Putamen (tissue), 1 donor: ENCODE measurements around the gene RBM19.

Experiments
- DNase-seq: peaks from one replicate; pipeline ENCODE4 v3.0.0-alpha.2; 2016; ENCODE audit warnings: low spot score

The RBM19 gene

DNA sequence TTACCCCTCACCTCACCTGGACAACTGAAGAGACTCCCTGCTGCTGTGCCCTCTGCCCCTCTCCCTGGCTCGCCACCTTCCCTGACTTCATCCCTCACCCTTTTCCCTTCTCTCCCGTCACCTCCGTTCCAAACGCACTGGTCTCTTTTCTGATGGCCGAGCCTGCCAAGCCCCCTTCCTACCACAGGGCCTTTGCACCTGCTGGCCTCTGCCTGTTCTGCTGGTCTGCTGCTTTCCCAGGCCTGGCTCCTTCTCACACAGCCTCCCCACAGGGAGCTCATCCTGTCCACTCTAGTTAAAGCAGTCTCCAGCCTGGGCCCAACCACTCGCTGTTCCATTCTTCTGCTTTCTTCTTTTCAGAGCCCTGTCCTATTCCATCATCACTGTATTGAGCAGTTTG, 34.6 kb downstream of the RBM19 start:
- no peak for DNase-seq

DNA sequence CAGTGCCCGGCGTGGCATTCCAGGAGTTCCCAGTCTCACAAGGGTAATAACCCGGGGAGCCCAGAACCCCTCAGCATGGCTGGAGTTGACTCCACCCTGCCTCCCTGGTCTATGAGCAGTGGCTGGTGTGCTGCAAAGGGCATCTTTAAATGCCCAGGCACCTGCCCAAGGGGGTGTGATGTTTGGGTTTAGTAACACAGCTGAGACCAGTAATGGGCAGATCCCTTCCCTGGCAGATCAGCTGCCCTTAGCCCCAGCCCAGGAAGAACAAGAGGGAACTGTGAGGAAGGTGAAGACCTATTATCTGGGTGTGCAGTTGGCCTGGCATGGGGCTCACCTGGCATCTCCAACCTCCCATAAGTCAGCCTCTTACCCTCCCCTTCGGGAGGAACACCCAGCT, 35.9 kb downstream of the RBM19 start:
- DNase-seq, result no peak

DNA sequence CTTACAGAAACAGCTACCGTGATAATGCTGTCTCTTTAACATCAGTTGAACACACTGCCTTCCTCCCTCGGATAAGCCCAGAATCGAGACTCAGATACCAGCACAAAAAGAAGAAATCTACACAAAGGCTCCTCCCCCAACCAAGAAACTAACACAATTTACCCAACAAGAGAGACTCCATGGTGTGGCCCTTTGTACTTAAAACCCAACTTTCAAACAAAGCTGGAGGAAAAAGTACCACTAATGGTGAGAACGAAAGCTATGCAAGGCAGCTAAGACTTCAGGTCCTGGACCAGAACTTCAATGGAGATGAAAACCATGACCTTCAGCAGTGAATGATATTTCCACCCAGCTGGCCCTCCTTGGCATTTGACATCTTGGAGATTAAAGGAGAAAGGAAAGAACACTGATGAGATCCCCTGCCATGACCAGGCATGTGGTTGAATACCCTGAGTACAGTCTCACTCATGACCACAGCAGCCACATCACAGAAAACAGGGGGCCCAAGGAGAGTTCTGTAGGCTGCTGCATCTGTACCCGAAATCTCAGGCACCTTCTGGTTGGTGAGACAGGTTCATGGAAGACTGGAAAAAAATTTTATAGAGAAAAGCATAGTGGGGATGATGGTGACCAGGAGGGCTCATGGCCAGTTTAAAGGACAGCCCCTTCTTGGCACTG, 36.7 kb downstream of the RBM19 start:
- DNase-seq, result no peak

DNA sequence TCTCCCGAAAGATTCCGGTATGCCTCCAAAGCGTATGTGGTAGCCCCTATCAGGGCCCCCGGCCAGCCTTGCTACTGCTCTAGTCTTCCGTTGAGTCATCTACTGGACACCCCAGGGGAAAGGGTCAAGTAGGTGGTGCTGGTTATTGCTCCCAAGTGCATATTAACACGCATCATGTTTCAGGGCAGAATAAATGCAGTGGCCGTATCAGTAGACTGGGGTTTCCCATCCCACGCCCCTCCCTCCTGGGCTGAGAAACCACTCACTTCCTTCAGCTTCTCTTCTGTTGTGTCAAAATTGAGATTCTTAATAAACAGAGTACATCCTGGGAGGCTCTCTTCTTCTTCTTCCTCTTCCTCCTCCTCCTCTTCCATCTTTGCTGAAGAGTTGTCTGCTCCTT, 39.3 kb downstream of the RBM19 start:
- no peak for DNase-seq

DNA sequence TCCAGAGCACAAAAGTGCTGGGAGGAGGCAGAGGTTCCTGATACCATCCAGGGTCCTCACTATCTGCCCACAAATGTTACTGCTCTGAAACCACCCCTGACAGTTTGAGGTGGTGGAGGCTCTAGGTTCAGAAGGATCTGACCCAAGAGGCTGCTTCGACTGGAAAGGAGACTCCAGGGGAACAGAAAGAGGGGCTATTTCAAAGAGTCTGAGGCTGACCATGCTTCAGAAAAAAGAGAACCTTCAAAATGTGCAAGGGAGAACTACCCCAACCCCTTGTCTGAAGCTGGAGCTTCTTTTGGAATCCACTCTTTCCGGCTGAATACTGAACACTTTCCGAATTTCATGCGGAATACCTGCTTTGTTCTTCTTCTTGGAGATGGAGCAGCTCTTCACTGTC, 41.8 kb downstream of the RBM19 start:
- DNase-seq, result no peak

DNA sequence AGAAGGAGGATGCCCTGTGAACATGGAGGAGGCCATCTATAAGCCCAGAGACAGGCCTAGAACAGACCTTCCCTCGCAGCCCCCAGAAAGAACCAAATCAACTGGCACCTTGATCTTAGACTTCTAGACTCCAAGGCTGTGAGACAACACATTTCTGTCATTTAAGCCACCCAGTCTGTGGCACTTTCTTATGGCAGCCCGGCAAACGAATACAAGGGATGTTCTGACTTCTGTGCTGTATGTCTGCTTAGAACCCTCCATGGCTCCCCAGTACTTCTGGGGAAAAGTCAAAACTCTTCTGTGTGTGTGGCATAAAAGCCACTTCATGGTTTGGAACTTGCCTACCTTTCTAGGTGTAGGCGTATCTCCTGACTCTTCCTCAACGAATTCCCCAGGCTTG, 42.9 kb downstream of the RBM19 start:
- no peak for DNase-seq

DNA sequence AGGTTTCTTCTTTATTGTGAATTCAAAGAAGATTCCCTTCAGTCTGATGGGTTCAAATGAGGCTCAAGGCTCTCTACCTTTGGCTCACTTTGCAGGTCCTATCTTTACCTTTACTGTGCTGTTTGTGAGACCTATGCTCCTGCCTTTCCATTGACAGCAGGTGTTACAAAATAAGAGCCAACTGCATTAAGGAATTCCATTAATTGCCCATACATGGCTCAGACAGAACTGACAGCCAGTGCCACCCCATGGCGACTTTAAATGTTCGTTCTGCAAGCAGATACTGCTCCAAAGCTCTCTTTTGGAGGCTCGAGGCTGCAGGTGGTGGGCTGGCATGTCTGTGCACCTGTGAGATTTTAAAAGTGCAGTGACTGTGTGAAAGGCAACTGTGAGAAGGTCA, 44.7 kb downstream of the RBM19 start:
- no peak for DNase-seq

DNA sequence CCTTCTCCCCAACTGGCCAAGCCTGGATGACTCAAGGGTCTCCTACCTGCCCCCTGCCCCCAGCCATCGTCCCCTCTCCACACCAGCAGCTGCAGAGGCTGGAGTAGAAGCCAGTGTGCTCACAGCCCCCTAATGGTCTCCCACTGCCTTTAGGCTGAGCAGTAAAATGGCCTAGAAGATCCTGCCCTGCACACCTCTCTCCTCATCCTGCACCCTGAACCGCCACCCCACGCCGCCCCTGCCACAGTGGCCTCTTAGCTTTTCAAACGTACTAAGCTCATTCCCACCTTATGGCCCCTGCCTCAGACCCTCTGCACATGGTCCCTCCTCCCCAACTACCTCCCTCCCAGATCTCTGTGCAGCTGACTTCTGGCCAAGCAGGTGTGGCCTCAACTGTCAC, 46.3 kb downstream of the RBM19 start:
- DNase-seq, result no peak

DNA sequence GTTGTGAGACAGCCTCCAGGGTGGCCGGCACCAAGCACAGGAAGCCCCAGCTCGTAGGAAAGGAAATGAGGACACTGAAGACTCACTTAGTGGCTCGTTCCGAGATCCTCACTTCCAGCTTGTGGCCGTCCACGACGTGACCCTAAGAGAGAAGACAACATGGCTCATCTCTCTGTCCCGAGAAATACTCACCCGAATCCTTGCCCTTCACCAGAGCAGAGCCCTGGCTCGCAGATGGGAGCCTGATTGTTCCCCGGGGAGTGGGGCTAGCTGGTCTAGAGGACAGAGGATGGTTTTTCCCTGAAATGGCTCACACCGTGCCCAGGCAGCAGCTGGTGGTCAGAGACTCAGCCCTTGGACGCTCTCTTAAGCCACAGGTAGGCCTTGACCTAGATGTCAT, 47.8 kb downstream of the RBM19 start:
- DNase-seq, result no peak

DNA sequence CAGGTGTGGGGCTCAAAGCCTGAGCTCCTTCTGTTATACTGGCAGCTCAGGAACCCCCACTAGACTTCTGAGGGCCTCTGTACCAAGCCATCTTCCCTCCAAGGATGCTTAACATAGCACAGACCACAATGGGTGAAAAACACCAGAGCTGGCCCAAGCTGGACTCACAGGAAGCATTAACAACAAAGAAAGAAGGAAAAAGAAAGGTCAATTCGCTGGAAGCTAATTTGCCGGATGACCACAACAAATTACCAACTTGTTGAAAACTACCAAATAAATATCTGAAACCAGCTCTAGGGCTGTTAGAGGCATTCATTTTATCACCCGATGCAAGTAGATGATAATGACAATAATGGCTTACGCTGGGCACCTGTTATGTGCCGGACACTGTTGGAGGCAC, 48.7 kb downstream of the RBM19 start:
- no peak for DNase-seq

DNA sequence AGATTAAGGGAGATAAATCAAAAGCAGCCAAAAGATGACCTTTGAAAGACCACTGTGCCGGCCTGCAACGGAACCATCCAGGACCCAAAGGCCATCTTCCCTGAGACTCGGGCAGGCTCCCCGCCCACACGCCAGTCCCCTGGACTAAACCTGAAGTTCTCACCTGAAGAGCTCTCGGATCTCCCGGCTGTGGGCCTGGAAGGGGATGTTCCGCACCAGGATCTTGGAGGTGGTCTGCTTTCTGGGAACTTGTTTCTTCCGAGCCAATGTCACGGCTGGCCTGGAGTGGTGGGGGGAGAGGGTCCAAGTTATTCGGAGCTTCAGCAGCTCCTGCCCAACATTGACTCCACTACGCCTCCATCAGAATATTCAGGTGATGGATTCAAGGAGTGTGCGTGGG, 51.3 kb downstream of the RBM19 start:
- DNase-seq, result no peak

DNA sequence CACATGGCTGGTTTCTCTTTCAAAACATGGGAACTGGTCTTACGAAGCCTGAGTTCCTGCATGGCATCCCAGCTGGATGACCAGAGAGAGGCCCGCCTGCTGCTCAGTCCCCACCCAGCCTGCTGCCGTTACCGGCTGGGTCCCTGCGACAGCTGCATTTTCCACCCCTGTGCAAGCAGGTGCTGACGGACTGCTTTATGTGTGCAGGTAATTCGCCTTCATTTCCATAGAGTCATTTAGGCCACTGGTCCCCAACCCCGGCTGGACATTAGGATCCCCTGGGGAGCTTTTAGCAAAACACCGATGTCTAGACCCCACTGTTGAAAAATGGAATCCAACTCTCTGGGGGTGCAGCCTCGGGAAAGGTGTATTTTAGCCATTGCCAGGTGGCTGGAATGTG, 51.9 kb downstream of the RBM19 start:
- no peak for DNase-seq

DNA sequence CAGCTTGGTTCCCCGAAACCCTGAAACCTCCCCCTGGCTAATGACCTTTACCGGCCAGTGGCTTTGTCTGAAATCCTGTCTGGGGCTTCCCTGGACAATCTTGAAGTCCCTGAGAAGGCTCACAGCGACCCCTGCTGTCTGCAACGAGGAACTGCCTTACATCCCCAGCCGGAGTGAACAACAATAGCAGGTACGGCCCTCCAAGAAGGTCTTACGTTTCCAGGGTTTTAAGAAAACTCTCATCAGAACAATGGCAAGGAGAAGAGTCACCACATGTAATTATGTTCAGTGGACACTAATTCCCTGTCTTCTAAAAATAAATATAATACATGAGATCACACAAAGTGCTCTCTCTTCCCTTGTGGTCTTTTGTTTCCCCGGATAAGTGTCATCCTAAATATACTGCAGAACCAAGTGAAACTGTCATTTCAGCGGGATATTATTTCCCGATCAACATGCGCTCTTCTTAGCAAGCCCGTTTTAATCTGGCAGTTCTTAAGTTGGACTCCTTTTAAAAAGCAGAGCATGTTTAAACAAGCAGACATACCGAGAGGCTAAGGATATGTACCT, 53.3 kb downstream of the RBM19 start:
- peak; percentile 57 for DNase-seq

DNA sequence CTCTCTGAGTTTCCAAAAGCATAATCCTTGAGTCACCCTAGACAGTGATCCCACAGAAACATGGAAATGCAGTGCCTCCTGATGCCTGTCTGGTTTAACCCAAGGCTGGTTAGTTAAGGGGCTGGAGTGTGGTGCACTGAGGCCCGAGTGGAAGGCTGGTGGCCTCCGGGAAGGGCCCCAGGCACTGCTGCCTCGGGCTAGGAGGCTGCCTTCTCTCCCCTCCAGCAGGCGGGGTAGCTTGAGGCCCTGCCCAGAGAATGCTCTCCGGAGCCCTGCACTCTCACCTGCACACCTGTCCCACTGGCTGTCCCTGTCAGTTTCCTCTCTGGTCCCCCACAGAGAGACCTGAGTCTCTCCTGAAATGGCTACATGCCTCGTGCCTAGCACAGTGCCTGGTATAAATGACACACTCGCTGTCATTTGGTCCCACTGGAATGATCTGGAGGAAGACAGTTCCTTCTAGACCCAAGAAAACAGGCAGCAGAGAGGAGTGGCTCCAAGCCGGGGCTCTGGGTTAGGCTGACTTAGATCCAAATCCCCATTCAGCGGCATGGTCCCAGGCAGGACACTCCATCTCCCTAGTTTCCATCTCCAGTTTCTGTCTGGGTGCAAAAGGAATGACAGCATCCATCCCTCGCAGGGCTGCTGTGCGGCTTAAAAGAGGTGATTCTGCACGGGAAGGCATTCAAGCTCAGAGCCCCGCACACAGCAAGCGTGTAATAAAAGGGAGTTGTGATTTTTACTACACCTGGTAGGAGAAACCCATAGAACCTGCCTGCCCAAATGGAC, 54.0 kb downstream of the RBM19 start:
- no peak for DNase-seq

DNA sequence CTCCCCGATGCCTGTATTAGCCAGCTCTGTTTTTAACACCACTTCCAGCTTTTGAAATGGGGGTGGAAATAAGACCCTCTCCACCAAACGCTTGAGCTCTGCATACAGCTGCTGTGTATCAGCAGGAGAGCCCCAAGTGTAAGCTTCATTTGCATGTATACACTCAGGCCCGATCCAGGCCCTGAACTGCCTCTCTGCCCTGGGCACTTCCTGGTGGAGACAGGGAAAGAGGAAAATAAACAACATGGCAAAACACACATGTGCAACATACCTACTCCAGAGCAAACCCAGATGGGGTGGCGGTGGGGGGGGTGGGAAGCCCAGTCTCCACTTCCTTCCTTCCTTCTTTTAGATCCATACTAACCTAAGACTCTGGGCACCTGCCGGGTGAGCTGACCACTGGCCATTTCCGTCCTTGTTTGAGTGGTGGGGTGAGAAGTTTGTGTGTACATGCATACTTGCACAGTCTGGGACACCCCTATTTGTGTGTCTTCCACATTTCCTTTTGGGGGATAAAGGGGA, 55.3 kb downstream of the RBM19 start:
- no peak for DNase-seq

DNA sequence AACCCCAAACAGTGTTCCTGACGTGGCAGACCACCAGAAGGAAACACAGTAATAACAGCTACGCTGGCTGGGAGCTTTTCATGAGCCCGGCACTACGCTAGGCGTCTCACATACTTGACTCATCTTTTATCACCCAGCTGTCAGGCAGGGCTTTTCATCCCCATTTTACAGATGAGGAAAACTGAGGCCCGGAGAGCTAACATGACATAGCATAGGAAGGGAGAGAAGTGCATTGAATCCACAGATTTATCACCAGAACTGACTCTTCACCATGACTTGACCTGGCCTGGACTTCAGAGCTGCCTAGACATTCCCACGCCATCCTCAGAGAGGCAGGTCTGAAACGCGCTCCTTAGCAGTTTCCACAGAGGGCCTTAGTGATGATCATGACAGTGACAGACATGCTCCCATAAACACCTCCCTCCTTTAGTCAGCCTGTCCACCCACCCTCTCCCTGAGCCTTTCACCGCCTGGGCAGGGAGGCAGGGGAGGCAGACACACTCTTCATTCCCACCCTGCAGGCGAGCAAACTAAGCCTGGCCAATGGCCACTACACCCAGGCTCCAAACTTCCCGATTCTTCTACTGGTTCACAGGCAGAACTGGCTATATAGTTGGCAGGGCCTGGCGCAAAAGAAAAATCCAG, 56.2 kb downstream of the RBM19 start:
- no peak for DNase-seq

DNA sequence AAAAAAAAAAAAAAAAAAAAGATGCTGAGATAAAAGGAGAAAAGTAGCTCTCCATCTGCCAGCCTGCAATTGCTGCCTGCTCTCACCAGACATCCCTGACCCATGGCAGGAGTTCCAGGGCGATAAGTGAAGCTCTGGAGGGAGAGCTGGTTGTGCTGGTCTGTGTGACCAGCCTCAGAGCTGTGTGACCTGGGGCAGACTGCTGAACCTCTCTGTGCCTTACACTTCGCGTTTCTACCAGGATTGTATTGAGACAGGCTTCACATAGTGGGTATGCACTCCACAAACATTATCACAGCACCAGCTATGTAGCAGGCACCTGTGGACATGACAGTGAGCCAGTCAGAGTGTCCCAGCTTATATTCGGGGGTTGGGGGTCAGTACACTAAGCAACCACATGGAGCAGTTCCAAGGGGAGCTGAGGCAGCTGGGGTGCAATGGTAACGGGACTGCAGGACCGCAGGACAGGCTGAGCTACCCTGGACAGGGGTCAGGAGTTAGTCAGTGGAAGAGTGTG, 57.5 kb downstream of the RBM19 start:
- DNase-seq, result no peak

DNA sequence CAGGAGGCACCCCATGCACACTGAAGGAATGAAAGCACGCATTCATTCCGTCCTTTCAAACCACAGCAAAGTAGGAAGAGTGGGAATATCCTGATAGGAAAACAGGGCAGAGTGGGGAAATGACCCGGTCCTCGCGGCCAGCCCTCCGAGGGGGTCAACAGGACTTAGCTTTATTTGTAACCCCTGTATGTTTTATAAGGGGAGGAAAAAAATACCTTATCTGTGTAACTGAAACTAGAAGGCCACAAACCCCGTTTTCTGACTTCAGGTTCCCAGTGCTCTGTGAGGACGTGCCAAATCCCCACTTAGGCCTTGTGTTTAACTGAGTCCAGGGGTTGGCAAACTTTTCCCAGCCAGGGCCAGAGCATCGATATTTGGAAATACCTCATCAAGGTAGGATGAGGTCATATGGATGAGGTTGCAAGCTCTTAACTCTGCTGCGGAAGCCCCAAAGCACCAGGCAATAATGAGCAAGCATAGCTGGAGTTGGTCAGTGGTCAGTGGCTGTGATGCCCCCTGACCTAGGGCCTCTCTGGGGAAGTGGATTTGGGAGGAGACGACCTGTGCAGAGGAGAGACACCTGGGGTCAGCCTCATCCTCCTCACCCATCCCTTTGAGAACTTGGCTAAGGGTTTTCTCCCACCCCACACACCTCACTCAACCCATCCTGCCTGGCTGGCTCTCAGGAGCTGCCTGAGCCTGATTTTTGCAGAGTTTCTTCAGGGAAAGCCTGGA, 58.5 kb downstream of the RBM19 start:
- DNase-seq, result no peak

DNA sequence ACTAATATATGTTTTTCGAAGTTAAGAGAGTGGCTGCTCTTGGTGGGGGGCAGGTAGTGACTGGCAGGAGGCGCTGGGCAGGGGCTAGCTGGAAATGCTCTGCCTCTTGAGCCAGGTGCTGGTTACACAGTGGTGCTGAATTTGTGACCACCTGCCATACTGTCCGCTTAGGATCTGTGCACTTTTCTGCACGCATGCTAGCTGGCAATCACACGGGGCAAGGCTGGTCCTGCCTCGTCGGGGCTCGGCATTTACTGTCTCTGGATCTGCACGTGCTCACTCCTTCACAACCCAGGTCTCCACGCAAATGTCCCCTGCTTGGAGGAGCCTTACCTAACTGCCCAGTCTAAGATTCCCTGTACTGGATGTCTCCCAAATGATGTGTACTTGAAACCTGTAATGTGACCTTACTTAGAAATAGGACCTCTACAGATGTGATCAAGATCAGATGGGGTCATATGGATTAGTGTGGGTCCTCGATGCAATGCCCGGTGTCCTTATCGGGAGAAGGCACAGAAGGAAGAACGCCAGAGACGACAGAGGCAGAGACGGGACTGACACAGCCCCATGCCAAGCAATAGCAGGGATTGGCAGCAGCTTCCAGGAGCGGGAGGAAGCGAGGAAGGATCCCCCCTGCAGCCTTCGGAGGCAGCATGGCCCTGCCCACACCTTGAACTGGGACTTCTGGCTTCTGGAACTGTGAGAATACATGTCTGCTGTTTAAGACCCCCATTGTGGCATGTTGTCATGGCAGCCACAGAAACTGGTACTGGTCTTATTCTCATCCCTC, 59.5 kb downstream of the RBM19 start:
- DNase-seq, result no peak

DNA sequence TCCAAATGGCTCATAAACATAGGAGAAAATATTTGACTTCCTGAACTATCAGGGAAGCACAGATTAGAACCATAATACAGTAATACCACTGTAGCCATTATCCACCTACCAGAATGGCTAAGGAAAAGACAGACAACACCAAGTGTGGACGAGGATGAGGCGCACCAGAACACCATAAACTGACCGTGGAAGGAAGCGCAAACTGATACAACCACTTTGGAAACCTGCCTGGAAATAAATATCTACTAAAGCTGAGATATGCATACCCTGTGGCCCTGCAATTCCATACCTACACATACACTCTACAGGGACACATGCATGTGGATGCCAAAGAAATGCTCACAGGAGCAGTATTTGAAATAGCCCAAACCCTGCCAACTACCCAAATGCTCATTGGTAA, 60.3 kb downstream of the RBM19 start:
- no peak for DNase-seq

DNA sequence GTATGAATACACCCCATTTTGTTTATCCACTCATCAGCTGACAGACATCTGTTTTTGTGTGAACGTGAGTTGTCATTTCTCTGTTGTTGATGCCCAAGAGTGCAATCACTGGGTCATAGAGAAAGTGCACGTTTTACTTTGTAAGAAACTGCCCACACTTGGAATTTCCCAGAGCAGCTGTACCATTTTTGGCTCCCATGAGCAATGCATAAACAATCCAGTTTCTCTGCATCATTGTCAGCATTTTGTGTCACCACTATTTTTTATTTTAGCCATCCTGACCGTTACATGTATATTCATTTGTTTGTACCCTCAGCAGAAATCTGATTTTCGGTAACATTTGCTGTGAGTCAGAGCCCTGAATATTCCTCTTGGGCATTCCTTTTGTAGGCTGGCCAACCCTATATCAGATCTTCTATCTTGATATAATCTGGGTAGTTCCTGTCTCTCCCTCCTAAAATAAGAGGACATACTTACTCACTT, 62.7 kb downstream of the RBM19 start:
- DNase-seq, result no peak
